Loucy (cell line): Measurements from ENCODE around the gene RCAN2.

Experiments
- H2AFZ ChIP-seq: fragments of 200-600 bp; sonication (generic); 2 replicates; pipeline ENCODE4 v1.6.0; 2016; ENCODE audit warnings: antibody characterized with exemption, mild to moderate bottlenecking, low read length, moderate library complexity
- H3F3A ChIP-seq: fragments of 200-600 bp; 2 replicates; pipeline ENCODE4 v1.6.0; 2016; ENCODE audit warnings: antibody characterized with exemption, low read depth, mild to moderate bottlenecking
- H3K27me3 ChIP-seq: fragments of 200-600 bp; sonication (generic); 2 replicates; pipeline ENCODE4 v1.6.1; 2014; ENCODE audit warnings: low read length, mild to moderate bottlenecking; ENCODE audit not compliant: insufficient read depth, poor library complexity, severe bottlenecking
- H3K36me3 ChIP-seq: fragments of 200-600 bp; sonication (generic); 2 replicates; pipeline ENCODE4 v1.6.1; 2016; ENCODE audit warnings: low read length; ENCODE audit not compliant: insufficient read depth
- H3K4me1 ChIP-seq: fragments of 200-600 bp; sonication (generic); 2 replicates; pipeline ENCODE4 v1.5.1; 2014; ENCODE audit warnings: low read length, mild to moderate bottlenecking; ENCODE audit not compliant: insufficient read depth, poor library complexity, severe bottlenecking
- H3K4me2 ChIP-seq: fragments of 200-600 bp; sonication (generic); 2 replicates; pipeline ENCODE4 v1.6.0; 2014; ENCODE audit warnings: antibody characterized with exemption, low read length, low read depth, mild to moderate bottlenecking; ENCODE audit not compliant: poor library complexity, severe bottlenecking
- H3K4me3 ChIP-seq: fragments of 200-600 bp; sonication (generic); 2 replicates; pipeline ENCODE4 v1.5.1; 2014; ENCODE audit warnings: low read length, mild to moderate bottlenecking, mixed read lengths; ENCODE audit not compliant: poor library complexity, severe bottlenecking
- H3K79me2 ChIP-seq: fragments of 200-600 bp; sonication (generic); 2 replicates; pipeline ENCODE4 v1.6.1; 2014; ENCODE audit warnings: low read length; ENCODE audit not compliant: insufficient read depth
- H3K9ac ChIP-seq: fragments of 200-600 bp; sonication (generic); 2 replicates; pipeline ENCODE4 v1.6.0; 2014; ENCODE audit warnings: mild to moderate bottlenecking, low read depth, low read length, moderate library complexity; ENCODE audit not compliant: poor library complexity, severe bottlenecking
- H3K9me2 ChIP-seq: fragments of 200-600 bp; sonication (generic); replicated peaks from 2 replicates; pipeline ENCODE4 v1.6.1; 2016; ENCODE audit warnings: low read depth, low read length, mixed read lengths
- H3K9me3 ChIP-seq: fragments of 200-600 bp; sonication (generic); 2 replicates; pipeline ENCODE4 v1.6.1; 2014; ENCODE audit warnings: mild to moderate bottlenecking, antibody characterized with exemption, low read length, low read depth; ENCODE audit not compliant: insufficient read depth
- H4K20me1 ChIP-seq: fragments of 200-600 bp; sonication (generic); 2 replicates; pipeline ENCODE4 v1.6.0; 2014; ENCODE audit warnings: antibody characterized with exemption, low read length, mild to moderate bottlenecking; ENCODE audit not compliant: insufficient read depth, poor library complexity, severe bottlenecking
- CTCF ChIP-seq: fragments of 200-600 bp; sonication (generic); conservative IDR thresholded peaks from 2 replicates; pipeline ENCODE4 v1.5.1; 2014; ENCODE audit warnings: mild to moderate bottlenecking, antibody characterized with exemption, low read length
- EZH2phosphoT487 ChIP-seq: fragments of 200-600 bp; IDR thresholded peaks from 2 replicates; pipeline ENCODE4 v1.6.1; 2018; ENCODE audit warnings: antibody characterized with exemption, mild to moderate bottlenecking, moderate library complexity, borderline replicate concordance

RCAN2 gene

GRCh38 chr6:46352541-46353268 is 138.5 kb downstream of the RCAN2 start:
- no peaks in the 10 kb centered on the region for H3K79me2 ChIP-seq
- H3K27me3 ChIP-seq: no peaks in the 10 kb centered on the region
- no peak for TF ChIP-seq EZH2phosphoT487
- TF ChIP-seq CTCF: no peak
- no peaks in the 10 kb centered on the region for H3K36me3 ChIP-seq
- H2AFZ ChIP-seq: no peak overlapping the region
- no peaks in the 10 kb centered on the region for H3F3A ChIP-seq
- no peak overlapping the region for H3K4me2 ChIP-seq
- no peak overlapping the region for H3K4me3 ChIP-seq
- no peaks in the 10 kb centered on the region for H3K9me2 ChIP-seq
- no peaks in the 10 kb centered on the region for H3K9me3 ChIP-seq
- no peak overlapping the region for H3K9ac ChIP-seq
- no peaks in the 10 kb centered on the region for H4K20me1 ChIP-seq
- no peaks in the 10 kb centered on the region for H3K4me1 ChIP-seq

- Histone ChIP-seq H3K36me3 (no peaks in the 10 kb centered on the region), H3K9me2 (no peaks in the 10 kb centered on the region), H2AFZ (no peak overlapping the region), H3K4me1 (no peaks in the 10 kb centered on the region), H3K9me3 (no peaks in the 10 kb centered on the region), H3K4me3 (no peak overlapping the region), H3K9ac (no peak overlapping the region), H3K27me3 (no peaks in the 10 kb centered on the region), H3F3A (no peaks in the 10 kb centered on the region), H3K4me2 (no peak overlapping the region), H4K20me1 (no peaks in the 10 kb centered on the region), H3K79me2 (no peaks in the 10 kb centered on the region)
- TF ChIP-seq CTCF (no peak), EZH2phosphoT487 (no peak)
Measured at GRCh38 chr6:46350714-46351113, 140.5 kb downstream of the RCAN2 start.

- H3K9ac ChIP-seq: no peak overlapping the region
- H3F3A ChIP-seq: no peaks in the 10 kb centered on the region
- H3K9me2 ChIP-seq: no peaks in the 10 kb centered on the region
- H3K79me2 ChIP-seq: no peaks in the 10 kb centered on the region
- no peaks in the 10 kb centered on the region for H4K20me1 ChIP-seq
- no peak overlapping the region for H2AFZ ChIP-seq
- no peaks in the 10 kb centered on the region for H3K4me1 ChIP-seq
- H3K36me3 ChIP-seq: no peaks in the 10 kb centered on the region
- TF ChIP-seq CTCF (no peak), EZH2phosphoT487 (no peak)
- no peaks in the 10 kb centered on the region for H3K27me3 ChIP-seq
- no peaks in the 10 kb centered on the region for H3K9me3 ChIP-seq
- no peak overlapping the region for H3K4me2 ChIP-seq
- no peak overlapping the region for H3K4me3 ChIP-seq
Measured at GRCh38 chr6:46347669-46348068, 143.6 kb downstream of the RCAN2 start.
